HL-60 (cell line): ENCODE data around the gene HSPA6.

Source experiments
- CTCF ChIP-seq: IDR thresholded peaks from one replicate; pipeline ENCODE4 v1.5.1; 2011; ENCODE audit warnings: low read length, control low read depth, inconsistent platforms; ENCODE audit not compliant: insufficient read depth
- GABPA ChIP-seq: IDR thresholded peaks from 2 replicates; pipeline ENCODE4 v1.6.1; 2012; ENCODE audit warnings: low read depth
- POLR2AphosphoS5 ChIP-seq: IDR thresholded peaks from 2 replicates; pipeline ENCODE4 v1.6.1; 2012; ENCODE audit warnings: low read depth
- REST ChIP-seq: IDR thresholded peaks from 2 replicates; pipeline ENCODE4 v1.6.1; 2012; ENCODE audit warnings: low read depth; ENCODE audit not compliant: insufficient replicate concordance

GRCh38 chr1:161501234-161501633 is 23.1 kb upstream of the HSPA6 start:
- TF ChIP-seq POLR2AphosphoS5 = no peak
- no peak for TF ChIP-seq CTCF
- no peak for TF ChIP-seq REST
- no peak for TF ChIP-seq GABPA
